Measurements from ENCODE around the gene CREB5.
A peak's percentile ranks its signal among the peaks of the same experiment; 100 is the strongest.

CREB5 gene

GRCh38 chr7:28702171-28702570 is 289.9 kb downstream of the CREB5 start:
- no peak for DNase-seq (ENCODE audit: insufficient read length)
- FAIRE-seq: no peak
- TF ChIP-seq POLR2AphosphoS5 (IDR thresholded peaks at IDR 0.05; ENCODE audit: low read depth, low read length) (no peak), POLR2A (IDR thresholded peaks at IDR 0.05; ENCODE audit: low read depth, low read length) (no peak), TAF1 (IDR thresholded peaks at IDR 0.05; ENCODE audit: borderline replicate concordance, low read depth, low read length) (no peak)

- FAIRE-seq (no peak), DNase-seq (ENCODE audit: insufficient read length) (no peak)
- TF ChIP-seq TAF1 (IDR thresholded peaks at IDR 0.05; ENCODE audit: borderline replicate concordance, low read depth, low read length) (no peak), POLR2A (IDR thresholded peaks at IDR 0.05; ENCODE audit: low read depth, low read length) (no peak), POLR2AphosphoS5 (IDR thresholded peaks at IDR 0.05; ENCODE audit: low read depth, low read length) (no peak)
These were observed 290.9 kb downstream of the CREB5 start for GRCh38 chr7:28703037-28703765.

- FAIRE-seq: peak; percentile 5
- TF ChIP-seq POLR2AphosphoS5 (IDR thresholded peaks at IDR 0.05; ENCODE audit: low read depth, low read length) (no peak), TAF1 (IDR thresholded peaks at IDR 0.05; ENCODE audit: borderline replicate concordance, low read depth, low read length) (no peak), POLR2A (IDR thresholded peaks at IDR 0.05; ENCODE audit: low read depth, low read length) (no peak)
- DNase-seq (ENCODE audit: insufficient read length): no peak
These were observed 292.4 kb downstream of the CREB5 start for GRCh38 chr7:28704706-28705105.

- no peak for TF ChIP-seq POLR2AphosphoS5 (IDR thresholded peaks at IDR 0.05; ENCODE audit: low read depth, low read length)
- TF ChIP-seq TAF1 (IDR thresholded peaks at IDR 0.05; ENCODE audit: borderline replicate concordance, low read depth, low read length): no peak
- no peak for DNase-seq (ENCODE audit: insufficient read length)
- FAIRE-seq: peak; percentile 50
These were observed 293.0 kb downstream of the CREB5 start for GRCh38 chr7:28705350-28705749.

- FAIRE-seq (no peak), DNase-seq (ENCODE audit: insufficient read length) (no peak)
- TF ChIP-seq TAF1 (IDR thresholded peaks at IDR 0.05; ENCODE audit: borderline replicate concordance, low read depth, low read length) (no peak), POLR2A (IDR thresholded peaks at IDR 0.05; ENCODE audit: low read depth, low read length) (no peak), POLR2AphosphoS5 (IDR thresholded peaks at IDR 0.05; ENCODE audit: low read depth, low read length) (no peak)
These were observed 294.3 kb downstream of the CREB5 start for GRCh38 chr7:28706584-28706983.

- FAIRE-seq: no peak
- no peak for DNase-seq (ENCODE audit: insufficient read length)
- no peak for TF ChIP-seq POLR2AphosphoS5 (IDR thresholded peaks at IDR 0.05; ENCODE audit: low read depth, low read length)
- no peak for TF ChIP-seq TAF1 (IDR thresholded peaks at IDR 0.05; ENCODE audit: borderline replicate concordance, low read depth, low read length)
- no peak for TF ChIP-seq POLR2A (IDR thresholded peaks at IDR 0.05; ENCODE audit: low read depth, low read length)
These were observed 295.0 kb downstream of the CREB5 start for GRCh38 chr7:28707291-28707690.

- TF ChIP-seq POLR2A (IDR thresholded peaks at IDR 0.05; ENCODE audit: low read depth, low read length): no peak
- TF ChIP-seq TAF1 (IDR thresholded peaks at IDR 0.05; ENCODE audit: borderline replicate concordance, low read depth, low read length): no peak
- TF ChIP-seq POLR2AphosphoS5 (IDR thresholded peaks at IDR 0.05; ENCODE audit: low read depth, low read length): no peak
- FAIRE-seq: no peak
- DNase-seq (ENCODE audit: insufficient read length): no peak
These were observed 296.0 kb downstream of the CREB5 start for GRCh38 chr7:28708033-28708951.

GRCh38 chr7:28709748-28710147 is 297.4 kb downstream of the CREB5 start:
- DNase-seq (ENCODE audit: insufficient read length): no peak
- FAIRE-seq: no peak
- TF ChIP-seq POLR2AphosphoS5 (IDR thresholded peaks at IDR 0.05; ENCODE audit: low read depth, low read length): no peak
- no peak for TF ChIP-seq POLR2A (IDR thresholded peaks at IDR 0.05; ENCODE audit: low read depth, low read length)
- TF ChIP-seq TAF1 (IDR thresholded peaks at IDR 0.05; ENCODE audit: borderline replicate concordance, low read depth, low read length): no peak

GRCh38 chr7:28711114-28711513 is 298.8 kb downstream of the CREB5 start:
- no peak for TF ChIP-seq POLR2AphosphoS5 (IDR thresholded peaks at IDR 0.05; ENCODE audit: low read depth, low read length)
- TF ChIP-seq TAF1 (IDR thresholded peaks at IDR 0.05; ENCODE audit: borderline replicate concordance, low read depth, low read length): no peak
- TF ChIP-seq POLR2A (IDR thresholded peaks at IDR 0.05; ENCODE audit: low read depth, low read length): no peak
- FAIRE-seq (no peak), DNase-seq (ENCODE audit: insufficient read length) (no peak)

- no peak for FAIRE-seq
- no peak for DNase-seq (ENCODE audit: insufficient read length)
- TF ChIP-seq TAF1 (IDR thresholded peaks at IDR 0.05; ENCODE audit: borderline replicate concordance, low read depth, low read length) (no peak), POLR2AphosphoS5 (IDR thresholded peaks at IDR 0.05; ENCODE audit: low read depth, low read length) (no peak)
These were observed 302.3 kb downstream of the CREB5 start for GRCh38 chr7:28714459-28715120.

- TF ChIP-seq TAF1 (IDR thresholded peaks at IDR 0.05; ENCODE audit: borderline replicate concordance, low read depth, low read length) (no peak), POLR2AphosphoS5 (IDR thresholded peaks at IDR 0.05; ENCODE audit: low read depth, low read length) (no peak), POLR2A (IDR thresholded peaks at IDR 0.05; ENCODE audit: low read depth, low read length) (no peak)
- no peak for DNase-seq (ENCODE audit: insufficient read length)
- FAIRE-seq: no peak
These were observed 305.2 kb downstream of the CREB5 start for GRCh38 chr7:28717445-28718054.

Data from GM12892 (cell line).